Esophagus muscularis mucosa (tissue), 4 donors: ENCODE results near the gene DNAJC5.

Experiments used
- CTCF ChIP-seq, 3 experiments: fragments of 200-600 bp in 2 of 3; fragments of 450-650 bp in 1 of 3; sonication (generic) in 2 of 3; IDR thresholded peaks; one replicate each; pipeline ENCODE4 v1.5.1; 2017 to 2019; ENCODE audit warnings: antibody characterized with exemption in 3 of 3, mild to moderate bottlenecking in 2 of 3, moderate library complexity in 1 of 3
- EP300 ChIP-seq: sonication (generic); formaldehyde crosslinking; IDR thresholded peaks from one replicate; pipeline ENCODE4 v1.6.1; 2017; ENCODE audit warnings: antibody characterized with exemption
- POLR2A ChIP-seq: fragments of 450-650 bp; IDR thresholded peaks from one replicate; pipeline ENCODE4 v1.6.1; 2017; ENCODE audit warnings: antibody characterized with exemption, moderate library complexity, mild to moderate bottlenecking, low read depth
- POLR2AphosphoS5 ChIP-seq, 2 donors: sonication (generic); formaldehyde crosslinking; IDR thresholded peaks; one replicate each; pipeline ENCODE4 v1.6.1; 2017; ENCODE audit warnings: antibody characterized with exemption in 2 of 2

- no peak for TF ChIP-seq CTCF (IDR thresholded peaks at IDR 0.05)
- no peak for TF ChIP-seq POLR2AphosphoS5 (IDR thresholded peaks at IDR 0.05)
- TF ChIP-seq EP300, result no peak
- no peak for TF ChIP-seq POLR2A
These were observed 72.6 kb downstream of the DNAJC5 start for GRCh38 chr20:63967330-63968135.
